NCI-H1092 treated with DMSO at 0.1 percent for 48 hours (cell line): ENCODE data around the gene KIF1A.

Experiments
- DNase-seq: peaks from one replicate; lab custom pipeline; 2025; lab: John Stamatoyannopoulos, UW

KIF1A gene

GRCh38 chr2:240819126-240819857 is 727 bp downstream of the KIF1A start:
- peak; percentile 39 for DNase-seq

- DNase-seq: no peak
Measured at GRCh38 chr2:240818293-240819125, 1.5 kb downstream of the KIF1A start.

- no peak for DNase-seq
Measured at GRCh38 chr2:240817496-240818292, 2.3 kb downstream of the KIF1A start.

GRCh38 chr2:240816584-240817495 is 3.2 kb downstream of the KIF1A start:
- no peak for DNase-seq

GRCh38 chr2:240815761-240816583 is 4.0 kb downstream of the KIF1A start:
- no peak for DNase-seq

- DNase-seq: no peak
Measured at GRCh38 chr2:240814946-240815760, 4.9 kb downstream of the KIF1A start.

GRCh38 chr2:240814280-240814679 is 5.7 kb downstream of the KIF1A start:
- DNase-seq: no peak

GRCh38 chr2:240813231-240813921 is 6.6 kb downstream of the KIF1A start:
- no peak for DNase-seq

GRCh38 chr2:240812721-240813120 is 7.3 kb downstream of the KIF1A start:
- DNase-seq: no peak

- DNase-seq: no peak
Measured at GRCh38 chr2:240812301-240812680, 7.7 kb downstream of the KIF1A start.

GRCh38 chr2:240811346-240812300 is 8.4 kb downstream of the KIF1A start:
- DNase-seq: no peak

- DNase-seq: no peak
Measured at GRCh38 chr2:240810621-240811020, 9.4 kb downstream of the KIF1A start.

GRCh38 chr2:240810199-240810598 is 9.8 kb downstream of the KIF1A start:
- DNase-seq: no peak

- DNase-seq: no peak
Measured at GRCh38 chr2:240809276-240809675, 10.7 kb downstream of the KIF1A start.

GRCh38 chr2:240806459-240806858 is 13.6 kb downstream of the KIF1A start:
- no peak for DNase-seq

GRCh38 chr2:240806006-240806405 is 14.0 kb downstream of the KIF1A start:
- DNase-seq: no peak

- DNase-seq: no peak
Measured at GRCh38 chr2:240803191-240803590, 16.8 kb downstream of the KIF1A start.
